Measurements from ENCODE around the gene TBX1. TPM values are rescaled to one million over a fixed set of nuclear protein-coding genes. Genes with fewer than 3 reads are reported as not detected.

TBX1 gene
- total RNA-seq, 1 donor from 2014 or later: 73.2 TPM

GRCh38 chr22:19738664-19739447, 21.7 kb upstream of the TBX1 start:
- no peak for DNase-seq

- no peak for DNase-seq
Observed at GRCh38 chr22:19739448-19739895, 21.1 kb upstream of the TBX1 start.

- DNase-seq: no peak
Observed at GRCh38 chr22:19739911-19740449, 20.6 kb upstream of the TBX1 start.

- DNase-seq: no peak
Observed at GRCh38 chr22:19740586-19740985, 20.0 kb upstream of the TBX1 start.

DNA sequence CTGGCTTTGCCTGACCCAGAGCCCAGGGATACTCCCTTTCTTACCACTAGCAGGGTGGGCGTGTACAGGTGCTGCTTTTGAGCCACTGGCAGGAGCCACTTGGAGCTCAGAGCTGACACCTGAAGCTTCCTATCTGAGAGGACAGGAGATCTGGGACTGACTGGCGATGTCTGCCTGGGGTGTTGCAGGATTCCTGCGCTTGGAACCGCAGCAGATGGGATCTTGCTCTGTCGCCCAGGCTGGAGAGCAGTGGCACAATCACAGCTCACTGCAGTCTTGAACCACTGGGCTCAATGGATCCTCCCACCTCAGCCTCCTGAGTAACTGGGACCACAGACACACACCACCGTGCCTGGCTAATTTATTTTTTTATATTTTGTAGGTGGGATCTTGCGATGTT, 19.5 kb upstream of the TBX1 start:
- DNase-seq: no peak

DNA sequence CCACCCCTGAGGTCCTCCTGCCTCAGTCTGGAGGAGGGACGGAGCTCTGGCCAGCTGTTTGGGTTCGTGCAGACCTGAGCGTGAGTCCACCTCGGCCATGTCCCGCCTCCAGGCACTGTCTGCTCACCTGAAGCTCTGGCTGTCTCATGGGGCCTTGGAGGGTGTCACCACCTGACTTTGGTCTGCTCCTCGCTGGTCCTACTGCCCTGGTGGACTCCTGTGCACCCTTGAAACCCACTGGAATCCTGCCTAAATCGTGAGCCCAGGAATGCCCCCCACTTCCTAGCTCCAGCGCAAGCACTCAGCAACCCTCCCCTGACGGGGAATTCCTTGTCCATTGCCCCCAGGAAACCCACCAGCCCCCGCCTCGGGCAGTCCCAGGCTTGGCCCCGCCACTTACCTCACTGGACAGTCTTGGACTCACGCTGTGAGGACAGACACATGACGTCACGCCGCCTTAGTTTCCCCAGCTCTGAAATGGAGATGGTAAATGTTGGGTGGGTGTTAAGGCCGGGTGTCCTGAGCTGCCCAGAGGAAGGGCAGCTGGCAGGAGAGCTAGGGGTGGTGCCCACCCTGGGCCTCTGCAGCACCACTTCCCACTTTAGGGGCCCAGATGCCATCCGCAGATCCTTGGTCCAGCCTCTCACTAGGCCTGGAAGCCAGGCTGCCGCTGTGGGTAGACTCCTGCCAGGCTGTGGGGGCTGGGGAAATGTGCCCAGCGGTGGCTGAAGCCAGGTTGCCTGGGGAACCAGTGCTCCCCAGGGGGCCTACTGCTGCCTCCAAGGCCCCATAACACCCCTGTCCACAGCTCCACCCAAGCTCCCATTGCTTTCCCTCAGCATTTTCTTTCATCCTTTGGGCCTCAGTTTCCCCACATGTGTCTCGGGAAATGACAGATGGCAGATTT, 18.2 kb upstream of the TBX1 start:
- DNase-seq: no peak

DNA sequence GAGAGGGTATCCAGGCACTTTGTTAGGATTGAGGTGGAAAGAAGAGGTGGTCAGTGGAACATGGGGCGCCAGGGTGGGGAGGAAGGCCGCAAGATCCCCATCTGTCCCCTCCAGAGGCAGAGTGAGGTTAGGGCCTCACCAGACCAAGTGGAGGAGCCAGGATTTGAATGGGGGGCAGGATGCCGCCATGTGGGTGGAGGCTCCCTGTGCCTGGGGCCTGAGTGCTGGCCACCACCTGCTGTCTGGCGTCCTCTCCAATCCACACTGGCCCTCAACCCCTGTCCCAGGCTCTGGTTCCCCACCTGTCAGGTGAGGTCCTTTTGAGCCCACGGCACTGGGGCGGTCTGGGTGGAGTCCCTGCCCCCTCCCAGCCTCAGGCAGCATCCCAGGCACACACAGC, 17.5 kb upstream of the TBX1 start:
- no peak for DNase-seq

DNA sequence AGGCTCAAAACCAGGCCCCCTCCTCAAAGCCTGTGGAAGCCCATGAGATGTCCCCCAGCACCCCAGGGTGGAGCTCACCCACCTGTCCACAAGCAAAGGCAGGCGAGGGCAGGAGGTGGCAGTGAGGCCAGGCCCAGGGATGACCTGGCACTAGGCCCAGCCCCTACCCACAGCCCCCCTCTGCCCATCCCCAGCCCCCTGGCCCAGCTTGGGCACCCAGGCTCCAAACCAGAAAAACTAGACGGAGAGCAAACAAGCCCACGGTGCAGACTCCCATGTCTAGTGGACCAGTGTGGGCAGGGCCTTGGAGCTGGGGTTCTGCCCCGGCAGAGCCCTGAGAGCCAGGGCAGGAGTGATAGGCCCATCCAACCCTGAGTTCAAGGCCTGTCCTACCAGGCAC, 16.9 kb upstream of the TBX1 start:
- DNase-seq: no peak

GRCh38 chr22:19744350-19745006, 16.1 kb upstream of the TBX1 start:
- DNase-seq: no peak

DNA sequence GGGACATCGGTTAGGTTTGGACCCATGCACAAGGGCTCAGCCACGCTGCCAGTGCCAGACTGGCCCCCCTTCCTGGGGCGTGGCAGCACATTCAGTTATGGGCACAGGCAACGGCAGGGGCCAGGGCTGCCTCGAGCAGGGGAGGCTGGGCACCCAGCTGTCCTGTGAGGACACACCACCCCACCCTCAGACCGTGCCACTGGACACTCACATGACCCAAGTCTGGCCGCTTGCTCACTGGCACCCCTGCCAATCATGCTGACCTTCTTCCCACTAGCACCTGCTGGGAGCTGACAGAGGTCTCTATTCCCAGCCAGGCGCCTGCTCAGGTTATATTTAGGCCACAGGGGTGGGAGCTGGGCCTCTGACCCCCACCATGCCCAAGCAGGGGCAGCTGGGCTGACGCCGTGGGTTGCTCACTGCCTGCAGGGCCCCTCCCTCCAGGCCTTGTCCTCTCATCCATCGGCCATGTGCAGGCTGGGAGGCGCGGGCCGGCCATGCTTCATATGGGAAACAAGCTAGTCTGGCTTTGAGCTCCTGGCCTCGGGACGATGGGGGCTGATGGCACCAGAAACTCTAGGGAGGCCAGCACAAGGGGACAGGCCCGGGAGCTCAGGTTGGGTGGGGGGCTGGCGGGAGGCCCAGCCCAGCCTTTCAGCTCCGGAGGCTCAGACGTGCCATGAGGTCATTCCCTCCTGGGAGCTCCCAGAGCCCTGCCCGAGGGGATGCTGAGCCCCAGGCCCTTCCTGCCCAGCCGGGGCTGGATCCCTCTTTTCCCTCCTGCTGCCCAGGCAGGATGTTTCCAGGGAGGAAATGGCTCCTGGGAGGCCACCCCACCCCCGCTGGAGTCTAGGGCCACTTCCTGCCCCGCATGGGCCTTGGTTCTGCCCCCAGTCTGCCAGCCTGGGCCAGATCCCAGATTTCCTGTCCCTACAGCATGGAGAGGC, 15.2 kb upstream of the TBX1 start:
- DNase-seq: no peak

DNA sequence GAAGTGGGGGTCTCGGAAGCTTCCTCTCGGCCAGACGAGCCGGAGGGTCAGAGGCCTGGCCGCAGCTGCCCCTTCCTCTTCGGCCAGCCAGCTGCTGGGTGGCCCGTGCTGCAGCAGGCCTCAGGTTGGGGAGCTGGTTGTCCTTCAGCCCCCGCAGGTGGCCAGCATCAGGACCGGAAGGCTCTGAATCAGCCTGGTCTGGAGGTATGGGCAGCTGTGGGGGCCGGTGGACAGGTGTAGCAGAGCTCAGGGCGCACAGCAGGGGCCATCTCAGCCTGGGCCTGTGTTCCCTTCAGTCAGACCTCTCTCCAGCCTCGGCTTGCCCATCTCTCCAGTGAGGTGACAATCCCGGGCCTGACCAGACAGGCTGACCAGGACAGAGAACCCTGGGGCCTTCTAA, 13.9 kb upstream of the TBX1 start:
- DNase-seq: no peak

DNA sequence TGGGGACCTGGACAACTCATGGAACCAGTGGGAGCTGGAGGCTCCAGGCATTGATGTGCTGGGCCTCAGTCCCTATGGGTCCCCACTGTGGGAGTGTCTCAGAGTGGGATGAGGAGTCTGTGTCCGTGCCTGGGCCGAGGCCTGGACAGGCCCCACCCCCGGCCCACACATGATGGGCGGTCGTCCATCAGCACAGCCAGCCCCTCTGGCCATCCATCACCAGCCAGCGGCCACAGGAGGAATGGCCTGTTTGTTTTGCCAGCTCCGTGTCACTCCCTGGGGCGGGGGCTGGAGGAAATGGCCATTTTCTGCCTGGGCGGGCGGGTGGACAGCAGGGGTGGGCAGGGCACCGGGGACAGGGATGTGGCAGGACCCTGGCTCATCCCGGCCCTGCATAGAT, 13.0 kb upstream of the TBX1 start:
- no peak for DNase-seq

DNA sequence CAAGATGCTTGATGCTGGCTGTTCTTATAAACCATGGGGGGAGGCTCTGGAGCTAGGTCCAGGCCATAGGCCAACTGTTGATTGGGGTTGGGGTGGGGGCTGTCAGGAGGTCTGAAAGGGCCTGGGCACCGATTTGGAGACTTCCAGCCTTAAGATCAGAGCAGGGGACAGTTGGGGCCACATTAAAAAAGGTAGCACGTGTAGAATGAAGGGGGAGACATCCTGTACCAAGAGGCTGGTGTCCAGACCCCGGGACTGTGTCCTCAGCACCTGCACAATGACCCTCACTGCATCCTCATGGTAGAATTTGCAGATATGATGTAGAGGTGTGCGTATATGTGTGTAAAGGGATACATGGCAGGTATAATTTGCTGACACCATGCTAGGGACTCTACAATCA, 12.4 kb upstream of the TBX1 start:
- DNase-seq: no peak

- no peak for DNase-seq
Observed at GRCh38 chr22:19748991-19749664, 11.4 kb upstream of the TBX1 start.

DNA sequence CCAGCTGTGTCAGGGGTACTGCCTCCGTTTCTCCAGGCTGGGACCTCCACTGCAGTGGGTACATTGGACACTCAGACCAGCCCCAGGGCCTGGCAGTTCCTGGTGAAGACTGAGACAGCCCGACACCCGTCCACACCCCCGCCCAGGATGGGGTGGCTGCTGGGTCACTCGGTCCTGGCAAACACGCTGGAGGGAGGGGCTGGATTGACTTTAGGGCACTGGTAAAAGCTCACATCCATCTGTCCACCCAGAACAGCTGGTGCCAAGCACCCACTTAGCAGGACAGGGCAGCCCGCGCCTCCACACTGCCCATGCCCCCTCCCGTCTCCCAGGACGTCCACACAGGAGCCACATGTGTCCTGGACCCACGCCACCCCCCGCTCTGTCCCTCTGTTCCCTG, 10.7 kb upstream of the TBX1 start:
- no peak for DNase-seq

GRCh38 chr22:19750507-19751490, 9.8 kb upstream of the TBX1 start:
- no peak for DNase-seq

GRCh38 chr22:19751497-19752245, 8.9 kb upstream of the TBX1 start:
- DNase-seq: no peak

DNA sequence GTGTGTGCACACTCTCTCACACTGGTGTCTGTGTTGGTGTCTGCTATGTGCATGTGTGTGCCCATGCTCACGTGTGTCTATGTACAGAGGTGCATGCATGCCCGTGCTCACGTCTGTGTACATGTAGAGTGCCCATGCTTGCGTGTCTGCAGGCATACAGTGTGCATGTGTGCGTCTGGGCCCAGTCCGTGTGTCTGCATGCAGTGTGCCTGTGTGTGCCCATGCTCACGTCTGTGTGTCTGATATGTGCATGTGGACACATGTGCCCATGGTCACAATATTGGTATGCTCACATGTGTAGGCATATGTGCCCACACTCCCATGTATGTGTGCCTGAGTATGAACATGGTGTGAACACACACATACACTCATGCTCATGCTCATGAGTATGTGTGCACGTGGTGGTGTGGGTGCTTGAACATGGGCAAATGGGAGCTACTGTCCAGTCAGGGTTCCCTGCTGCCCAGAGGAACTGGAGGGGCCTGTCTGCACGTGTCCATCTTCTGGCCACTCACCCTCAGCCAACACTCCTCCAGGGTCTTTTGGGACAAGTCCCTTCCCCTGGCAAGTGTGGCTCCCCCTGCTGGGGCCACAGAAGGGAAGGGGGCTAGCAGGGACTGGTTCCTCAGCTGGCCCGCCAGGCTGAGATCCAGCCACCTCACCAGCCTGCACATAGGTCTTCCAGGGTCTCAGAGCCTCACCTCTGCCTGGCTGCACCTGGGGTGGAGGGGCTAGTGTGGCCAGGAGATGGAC, 7.3 kb upstream of the TBX1 start:
- no peak for DNase-seq
